ENCODE measurements around the gene SMCO4.

- TF ChIP-seq POLR2A (IDR thresholded peaks at IDR 0.05; ENCODE audit: low read depth, low read length): no peak
- no peak for TF ChIP-seq POLR2AphosphoS5 (IDR thresholded peaks at IDR 0.05; ENCODE audit: low read depth, low read length)
These were observed 74.9 kb downstream of the SMCO4 start for GRCh38 chr11:93468290-93468689.
